GM21447 (cell line): ENCODE data around the gene CDC14C.
"Not testable (repeated sequence)": the region's sequence is repeated elsewhere in the genome, so short reads cannot be mapped to it uniquely, and the experiment has no call there.

Experiments
- ATAC-seq: cut with Tn5 transposase; IDR thresholded peaks from one replicate; pipeline ENCODE4 v1.9.1; 2021; ENCODE audit not compliant: unreplicated experiment

Gene CDC14C

GRCh38 chr7:48924433-48924832 is at the start of gene CDC14C:
TSS of gene CDC14C (plus strand) at chr7:48924547. CDS start at chr7:48924673, 126 bp downstream.
- no peak for ATAC-seq

- no peak for ATAC-seq
Measured at GRCh38 chr7:48875045-48875916, 49.1 kb upstream of the CDC14C start.

DNA sequence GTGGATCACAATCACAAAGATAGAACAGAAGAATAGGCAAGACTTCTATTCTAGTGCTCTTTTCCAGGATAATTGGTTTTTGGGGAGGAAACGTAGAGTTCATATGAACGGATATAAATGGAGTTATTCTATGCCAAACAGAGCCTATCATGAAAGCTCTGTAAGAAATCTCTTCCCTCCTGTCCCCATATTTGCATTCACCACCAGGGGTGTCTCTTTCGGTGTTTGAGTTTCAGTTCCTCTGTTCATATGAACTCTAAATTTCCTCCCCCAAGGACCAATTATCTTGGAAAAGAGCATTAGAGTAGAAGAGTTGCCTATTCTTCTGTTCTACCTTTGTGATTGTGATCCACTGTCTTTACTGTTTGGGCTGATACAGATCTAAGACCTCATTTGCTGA is 48.3 kb upstream of the CDC14C start:
- ATAC-seq: no peak

GRCh38 chr7:48880851-48881250 is 43.5 kb upstream of the CDC14C start:
- ATAC-seq: no peak

- no peak for ATAC-seq
Measured at GRCh38 chr7:48887500-48887899, 36.8 kb upstream of the CDC14C start.

- no peak for ATAC-seq
Measured at GRCh38 chr7:48894574-48894973, 29.8 kb upstream of the CDC14C start.

GRCh38 chr7:48899932-48900331 is 24.4 kb upstream of the CDC14C start:
- ATAC-seq: no peak

- ATAC-seq: no peak
Measured at GRCh38 chr7:48901966-48902365, 22.4 kb upstream of the CDC14C start.

- ATAC-seq: no peak
Measured at GRCh38 chr7:48904975-48905374, 19.4 kb upstream of the CDC14C start.

DNA sequence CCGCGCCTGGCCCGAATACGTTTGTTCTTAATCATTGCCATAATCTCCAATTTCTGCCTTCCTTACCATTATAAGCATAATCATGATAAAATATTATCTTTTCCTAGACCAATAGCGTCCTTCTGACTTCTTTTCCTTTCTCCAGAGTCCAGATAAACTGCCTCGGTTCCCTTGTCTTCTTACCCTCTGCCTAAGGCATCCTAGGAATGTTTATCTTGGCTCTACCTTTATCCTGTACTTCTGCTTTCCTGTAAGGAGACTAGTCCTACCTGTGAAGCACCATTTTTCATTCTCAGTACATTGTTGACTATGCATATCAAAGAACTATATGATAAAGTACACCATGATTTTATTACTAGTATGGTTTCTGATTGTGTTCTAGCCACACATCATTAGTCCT is 18.7 kb upstream of the CDC14C start:
- ATAC-seq: not testable (repeated sequence)

GRCh38 chr7:48909887-48910286 is 14.5 kb upstream of the CDC14C start:
- ATAC-seq: not testable (repeated sequence)

GRCh38 chr7:48931481-48931880 is 7.1 kb downstream of the CDC14C start:
- no peak for ATAC-seq

DNA sequence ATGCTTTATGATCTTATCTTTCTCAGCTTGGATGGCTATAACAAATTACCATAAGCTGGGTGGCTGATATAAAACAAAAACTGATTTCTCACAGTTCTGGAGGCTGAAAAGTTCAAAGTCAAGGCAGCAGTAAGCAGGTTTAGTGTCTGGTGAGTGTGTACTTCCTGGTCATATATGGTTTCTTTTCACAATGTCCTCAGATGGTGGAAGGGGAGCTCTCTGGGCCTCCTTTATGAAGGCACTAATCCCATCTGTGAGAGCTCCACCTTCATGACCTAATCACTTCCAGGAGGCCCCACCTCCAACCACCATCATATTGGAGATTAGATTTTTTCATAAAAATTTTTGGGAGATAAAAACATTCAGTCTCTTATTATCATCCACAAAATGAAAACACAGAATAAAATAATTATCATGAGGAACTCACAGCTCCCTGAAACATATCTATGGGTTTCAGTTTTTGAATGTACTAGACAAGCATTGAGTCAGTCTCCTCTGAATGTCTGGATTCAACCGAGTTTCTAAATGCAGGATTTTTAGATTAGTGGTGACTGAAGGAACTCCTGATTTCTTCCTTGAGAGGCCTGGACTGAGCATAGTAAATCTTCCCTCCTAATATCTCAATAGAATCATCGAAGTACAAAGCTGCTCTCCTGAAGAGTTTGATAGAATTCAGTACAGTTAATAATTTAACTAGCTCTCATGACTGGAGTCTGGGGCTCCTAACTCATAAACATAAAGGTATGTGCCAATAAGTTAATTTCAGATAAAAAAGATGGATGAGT is 8.0 kb downstream of the CDC14C start:
- ATAC-seq: no peak

DNA sequence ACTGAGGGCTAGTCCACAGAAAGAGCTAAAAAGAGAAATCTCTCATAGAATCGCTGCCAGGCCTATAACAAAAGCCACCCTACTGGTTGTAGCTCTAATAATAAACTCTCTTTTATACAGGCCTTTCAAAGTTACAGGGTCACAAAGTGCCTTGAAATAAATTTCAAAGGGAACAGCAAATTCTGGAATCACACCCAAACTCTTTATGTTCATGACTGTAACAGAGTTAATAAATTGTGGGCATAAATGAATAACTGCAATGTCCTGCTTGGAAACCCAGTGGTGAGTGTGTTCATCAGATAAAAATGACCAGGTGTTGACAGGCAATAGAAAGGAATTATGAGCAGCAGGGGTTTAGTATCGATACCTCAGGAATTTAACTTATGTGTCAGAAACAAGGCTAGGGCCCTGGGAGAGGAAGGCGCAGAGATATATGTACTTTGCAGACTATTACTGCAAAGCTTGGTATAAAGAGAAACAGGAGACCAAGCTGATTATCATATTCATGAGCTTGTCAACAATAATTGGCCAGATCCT is 9.3 kb downstream of the CDC14C start:
- ATAC-seq: no peak

DNA sequence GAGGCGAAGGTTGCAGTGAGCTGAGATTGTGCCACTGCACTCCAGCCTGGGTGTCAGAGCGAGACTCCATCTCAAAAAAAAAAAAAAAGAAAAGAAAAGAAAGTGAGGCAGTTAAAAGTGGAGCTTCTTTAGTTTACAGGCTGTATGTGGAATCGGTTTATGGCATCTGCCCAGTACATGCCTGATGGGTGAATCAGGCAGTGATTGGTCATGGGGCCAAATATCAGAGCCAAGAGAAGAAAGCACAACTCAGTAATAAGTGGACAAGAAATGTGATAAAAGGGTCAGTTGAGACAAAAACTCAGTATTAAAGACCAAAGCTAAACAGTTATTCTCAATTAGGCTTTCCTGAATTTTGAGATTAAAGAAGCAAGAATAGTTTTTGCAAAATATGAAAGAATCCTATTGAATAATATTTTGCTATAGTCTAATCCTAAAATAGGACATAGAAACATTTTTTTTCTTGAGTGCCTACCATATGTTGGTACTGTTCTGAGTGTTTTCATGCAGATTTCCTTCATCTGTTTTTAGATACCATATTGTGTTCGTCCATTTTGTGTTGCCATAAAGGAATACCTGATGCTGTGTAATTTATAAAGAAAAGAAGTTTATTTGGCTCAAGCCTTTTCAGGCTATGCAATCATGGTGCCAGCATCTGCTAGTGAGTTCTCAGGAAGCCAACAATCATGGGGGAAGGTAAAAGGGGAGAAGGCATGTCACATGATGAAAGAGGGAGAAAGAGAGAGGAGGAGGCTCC is 14.4 kb downstream of the CDC14C start:
- no peak for ATAC-seq

GRCh38 chr7:48943279-48943990 is 19.1 kb downstream of the CDC14C start:
- ATAC-seq: no peak

DNA sequence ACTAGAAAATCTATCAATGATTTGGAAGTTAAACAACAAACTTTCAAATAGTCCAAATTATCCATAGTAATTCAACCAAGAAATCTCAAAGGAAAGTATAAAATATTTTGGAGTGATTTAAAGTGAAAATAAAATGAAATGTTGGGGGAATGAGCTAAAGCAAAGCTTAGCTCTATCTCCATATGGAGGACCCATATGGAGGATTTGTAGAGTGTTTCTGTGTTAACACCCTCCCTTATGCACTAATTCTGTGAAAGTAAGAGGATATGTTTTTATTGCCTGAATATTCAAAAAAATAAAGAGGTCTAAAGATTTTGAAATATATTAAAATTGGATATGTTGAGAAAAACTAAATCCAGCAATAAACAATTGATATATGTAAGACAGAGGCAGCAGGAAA is 31.6 kb downstream of the CDC14C start:
- ATAC-seq: no peak

DNA sequence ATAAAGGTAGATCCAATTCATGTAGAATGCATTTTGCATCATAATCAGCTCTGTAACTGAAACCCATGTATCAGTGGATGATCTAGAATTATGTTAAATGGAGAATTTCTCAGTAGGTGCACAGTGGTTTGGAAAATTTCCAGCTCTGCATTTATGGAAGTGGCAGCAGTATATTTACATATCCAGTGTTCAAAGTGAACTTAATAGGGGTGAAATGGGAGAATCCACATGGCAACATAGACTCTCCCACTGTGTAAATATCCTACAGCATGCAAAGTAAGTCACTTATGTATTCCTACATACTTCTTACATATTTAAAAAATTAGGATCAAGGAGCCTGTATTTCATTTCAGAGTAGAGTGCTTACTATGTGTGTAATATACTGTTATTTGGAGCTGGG is 35.3 kb downstream of the CDC14C start:
- no peak for ATAC-seq

- no peak for ATAC-seq
Measured at GRCh38 chr7:48962821-48963505, 38.6 kb downstream of the CDC14C start.

- no peak for ATAC-seq
Measured at GRCh38 chr7:48964074-48964473, 39.7 kb downstream of the CDC14C start.
